Lower lobe of right lung (tissue), 2 donors: ENCODE data around the gene YAF2. TPM values are rescaled to one million over a fixed set of nuclear protein-coding genes. Genes with fewer than 3 reads are reported as not detected.
"Not testable (repeated sequence)": the region's sequence is repeated elsewhere in the genome, so short reads cannot be mapped to it uniquely, and the experiment has no call there.

Source experiments
- ATAC-seq, 2 donors: fragments of 200-7000 bp; cut with Tn5 transposase; one replicate each; pipeline ENCODE4 v1.9.1; 2020 to 2022; ENCODE audit warnings: mild to moderate bottlenecking in 2 of 2, moderate library complexity in 2 of 2
- DNase-seq: peaks from one replicate; pipeline ENCODE4 v3.0.0-alpha.2; 2020
- H3K27ac ChIP-seq: fragments of 200-600 bp; one replicate; pipeline ENCODE4 v1.8.0; 2022
- H3K27me3 ChIP-seq: fragments of 200-600 bp; one replicate; pipeline ENCODE4 v1.8.0; 2022; ENCODE audit warnings: low read depth
- H3K36me3 ChIP-seq: fragments of 200-600 bp; one replicate; pipeline ENCODE4 v1.8.0; 2022; ENCODE audit warnings: mild to moderate bottlenecking
- H3K4me1 ChIP-seq: fragments of 200-600 bp; one replicate; pipeline ENCODE4 v1.8.0; 2022
- H3K4me3 ChIP-seq: fragments of 200-600 bp; one replicate; pipeline ENCODE4 v1.8.0; 2022; ENCODE audit warnings: mild to moderate bottlenecking
- H3K9me3 ChIP-seq: fragments of 200-600 bp; one replicate; pipeline ENCODE4 v1.8.0; 2022
- CTCF ChIP-seq: fragments of 200-600 bp; IDR thresholded peaks from one replicate; pipeline ENCODE4 v1.8.0; 2022; ENCODE audit warnings: antibody characterized with exemption, mild to moderate bottlenecking
- intact Hi-C: fragments of 100-400 bp; cut with DNase I; formaldehyde crosslinking; loops from one replicate; pipeline ENCODE4 v1.11.0; 2022
- total RNA-seq: library from RNA; stranded (reverse); fragmentation: NEBNext Ultra II Directional; extraction: Animal tissue kit (Norgen Biotek cat#: 25700); gene quantifications from one replicate; pipeline ENCODE4 v1.2.1, GENCODE V29; 2021
- donor health status: DM: no; HTN: yes; CAD: no; lungs with severe emphysema.

YAF2 gene
- total RNA-seq, 1 donor from 2014 or later, result 25.1 TPM

- Histone ChIP-seq H3K4me1 (no peaks in the 10 kb centered on the region), H3K27ac (no peak overlapping the region), H3K4me3 (no peak overlapping the region), H3K27me3 (no peaks in the 10 kb centered on the region), H3K36me3 (peaks cover 15% of the 10 kb centered on the region), H3K9me3 (no peaks in the 10 kb centered on the region)
- TF ChIP-seq CTCF, result no peak
- no peak for DNase-seq
- intact Hi-C loops, result no loop called here
- ATAC-seq, result no peak
These were observed 45.4 kb downstream of the YAF2 start for GRCh38 chr12:42192686-42193085.

- peaks cover 12% of the 10 kb centered on the region for H3K36me3 ChIP-seq
- H3K27ac ChIP-seq, result no peak overlapping the region
- H3K27me3 ChIP-seq, result no peaks in the 10 kb centered on the region
- intact Hi-C loops, result no loop called here
- no peak for TF ChIP-seq CTCF
- ATAC-seq (no peak), DNase-seq (no peak)
- no peaks in the 10 kb centered on the region for H3K4me1 ChIP-seq
- H3K4me3 ChIP-seq, result no peak overlapping the region
- H3K9me3 ChIP-seq, result no peaks in the 10 kb centered on the region
These were observed 45.8 kb downstream of the YAF2 start for GRCh38 chr12:42192258-42192657.

- DNase-seq (no peak), ATAC-seq (no peak)
- Histone ChIP-seq H3K4me3 (no peak overlapping the region), H3K36me3 (peaks cover 8% of the 10 kb centered on the region), H3K27ac (no peak overlapping the region), H3K27me3 (no peaks in the 10 kb centered on the region), H3K4me1 (no peaks in the 10 kb centered on the region), H3K9me3 (no peaks in the 10 kb centered on the region)
- intact Hi-C loops, result no loop called here
- no peak for TF ChIP-seq CTCF
These were observed 47.7 kb downstream of the YAF2 start for GRCh38 chr12:42190376-42190775.

- H3K27ac ChIP-seq, DNase-seq, ATAC-seq, H3K27me3 ChIP-seq, H3K9me3 ChIP-seq, H3K4me1 ChIP-seq, intact Hi-C loops, H3K36me3 ChIP-seq, H3K4me3 ChIP-seq: not testable (repeated sequence)
These were observed 49.8 kb downstream of the YAF2 start for GRCh38 chr12:42188275-42188674.

- intact Hi-C loops, result no loop called here
- H3K27ac ChIP-seq, result no peak overlapping the region
- H3K4me1 ChIP-seq, result no peaks in the 10 kb centered on the region
- peaks cover under 1% of the 10 kb centered on the region for H3K36me3 ChIP-seq
- no peak for TF ChIP-seq CTCF
- ATAC-seq, result no peak
- no peak overlapping the region for H3K4me3 ChIP-seq
- no peak for DNase-seq
- no peaks in the 10 kb centered on the region for H3K9me3 ChIP-seq
- H3K27me3 ChIP-seq, result no peaks in the 10 kb centered on the region
These were observed 50.2 kb downstream of the YAF2 start for GRCh38 chr12:42187799-42188198.

- Histone ChIP-seq H3K36me3 (no peaks in the 10 kb centered on the region), H3K4me1 (no peaks in the 10 kb centered on the region), H3K9me3 (no peaks in the 10 kb centered on the region), H3K27ac (no peak overlapping the region), H3K27me3 (no peaks in the 10 kb centered on the region), H3K4me3 (no peak overlapping the region)
- DNase-seq (no peak), ATAC-seq (no peak)
- TF ChIP-seq CTCF, result no peak
- intact Hi-C loops, result no loop called here
These were observed 51.3 kb downstream of the YAF2 start for GRCh38 chr12:42186793-42187192.
